Measurements from ENCODE around the gene PHOSPHO2.

PHOSPHO2 gene

DNA sequence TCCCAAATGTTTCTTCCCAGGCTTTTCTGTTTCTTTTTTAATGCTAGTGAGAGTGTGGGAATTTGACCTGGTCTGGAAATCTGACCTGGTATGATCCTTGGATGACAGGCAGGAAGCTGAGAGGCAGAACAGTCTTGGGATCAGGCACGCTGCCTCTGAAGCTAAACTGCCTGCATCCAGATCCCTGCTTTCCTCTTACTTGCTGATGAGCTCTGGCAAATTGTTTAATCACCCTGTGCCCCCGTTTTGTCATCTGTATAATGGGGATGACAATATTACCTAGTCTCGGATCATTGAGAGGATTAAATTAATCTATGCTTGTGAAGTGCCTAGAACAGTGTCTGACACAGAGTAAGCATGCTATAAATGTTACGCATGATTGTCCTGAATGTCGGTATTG is 42.6 kb downstream of the PHOSPHO2 start:
- H3K9me3 ChIP-seq (ENCODE audit: insufficient read depth, low read length) = no peaks in the 10 kb centered on the region
- H3K4me2 ChIP-seq (ENCODE audit: low read length) = peak overlapping the region; percentile 5; the same call in 1 of the 2 replicates
- peaks cover 29% of the 10 kb centered on the region for H3K4me1 ChIP-seq (ENCODE audit: low read length)
- H3K4me3 ChIP-seq (ENCODE audit: low read length) = no peak overlapping the region
- peaks cover 10% of the 10 kb centered on the region for H4K20me1 ChIP-seq (ENCODE audit: insufficient read depth, low read length)
- no peaks in the 10 kb centered on the region for H3K27me3 ChIP-seq (ENCODE audit: low read depth, low read length)
- H3K36me3 ChIP-seq (replicated peaks; ENCODE audit: low read depth, low read length) = peaks cover 20% of the 10 kb centered on the region
- H3K27ac ChIP-seq (ENCODE audit: low read length) = no peak overlapping the region
- H3K9ac ChIP-seq (ENCODE audit: low read length) = no peak overlapping the region
- peaks cover 55% of the 10 kb centered on the region for H3K79me2 ChIP-seq (ENCODE audit: low read length)
- TF ChIP-seq, protein P1, sequence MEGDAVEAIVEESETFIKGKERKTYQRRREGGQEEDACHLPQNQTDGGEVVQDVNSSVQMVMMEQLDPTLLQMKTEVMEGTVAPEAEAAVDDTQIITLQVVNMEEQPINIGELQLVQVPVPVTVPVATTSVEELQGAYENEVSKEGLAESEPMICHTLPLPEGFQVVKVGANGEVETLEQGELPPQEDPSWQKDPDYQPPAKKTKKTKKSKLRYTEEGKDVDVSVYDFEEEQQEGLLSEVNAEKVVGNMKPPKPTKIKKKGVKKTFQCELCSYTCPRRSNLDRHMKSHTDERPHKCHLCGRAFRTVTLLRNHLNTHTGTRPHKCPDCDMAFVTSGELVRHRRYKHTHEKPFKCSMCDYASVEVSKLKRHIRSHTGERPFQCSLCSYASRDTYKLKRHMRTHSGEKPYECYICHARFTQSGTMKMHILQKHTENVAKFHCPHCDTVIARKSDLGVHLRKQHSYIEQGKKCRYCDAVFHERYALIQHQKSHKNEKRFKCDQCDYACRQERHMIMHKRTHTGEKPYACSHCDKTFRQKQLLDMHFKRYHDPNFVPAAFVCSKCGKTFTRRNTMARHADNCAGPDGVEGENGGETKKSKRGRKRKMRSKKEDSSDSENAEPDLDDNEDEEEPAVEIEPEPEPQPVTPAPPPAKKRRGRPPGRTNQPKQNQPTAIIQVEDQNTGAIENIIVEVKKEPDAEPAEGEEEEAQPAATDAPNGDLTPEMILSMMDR (IDR thresholded peaks at IDR 0.05; ENCODE audit: low read depth, low read length) = no peak
- no peak for TF ChIP-seq EZH2phosphoT487 (IDR thresholded peaks at IDR 0.05; ENCODE audit: low read depth)
- H2AFZ ChIP-seq (ENCODE audit: low read depth, low read length) = no peak overlapping the region

DNA sequence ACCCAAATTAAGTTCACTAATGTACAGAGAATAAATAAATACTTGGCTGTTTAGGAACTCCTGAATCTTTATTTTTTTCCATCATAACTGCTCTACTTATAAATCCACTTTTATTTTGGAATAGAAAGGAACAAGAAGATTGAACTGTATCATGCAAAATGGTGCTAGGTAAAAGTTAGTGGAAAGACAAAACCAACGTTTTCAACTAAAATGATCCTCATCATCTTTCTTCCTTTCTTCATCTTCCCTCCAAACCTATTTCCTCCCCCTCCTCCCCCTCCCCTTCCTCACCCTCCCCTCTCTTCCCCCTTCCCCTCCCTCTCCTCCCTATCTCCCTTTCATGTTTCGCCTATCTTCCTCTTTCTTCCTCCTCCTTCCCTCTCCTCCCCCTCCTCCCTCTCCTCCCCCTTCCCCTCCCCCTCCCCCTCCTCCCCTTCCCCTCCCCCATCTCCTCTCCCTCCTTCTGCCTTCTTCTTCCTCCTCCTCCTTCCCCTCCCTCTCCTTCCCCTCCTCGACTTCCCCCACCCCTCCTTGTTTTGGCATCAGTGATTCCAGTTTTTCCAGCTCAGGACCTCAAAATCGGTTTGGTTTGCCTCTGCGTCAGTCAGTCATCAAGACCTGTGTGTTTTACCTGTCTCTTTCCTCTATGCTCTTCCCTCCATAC is 44.4 kb downstream of the PHOSPHO2 start:
- Histone ChIP-seq H3K79me2 (ENCODE audit: low read length) (peaks cover 66% of the 10 kb centered on the region), H3K4me2 (ENCODE audit: low read length) (no peak overlapping the region), H3K36me3 (replicated peaks; ENCODE audit: low read depth, low read length) (peaks cover 31% of the 10 kb centered on the region), H3K27me3 (ENCODE audit: low read depth, low read length) (no peaks in the 10 kb centered on the region), H3K9me3 (ENCODE audit: insufficient read depth, low read length) (no peaks in the 10 kb centered on the region), H4K20me1 (ENCODE audit: insufficient read depth, low read length) (peaks cover 10% of the 10 kb centered on the region), H3K27ac (ENCODE audit: low read length) (no peak overlapping the region), H2AFZ (ENCODE audit: low read depth, low read length) (no peak overlapping the region), H3K4me1 (ENCODE audit: low read length) (peaks cover 21% of the 10 kb centered on the region), H3K4me3 (ENCODE audit: low read length) (no peak overlapping the region), H3K9ac (ENCODE audit: low read length) (no peak overlapping the region)
- no peak for TF ChIP-seq EZH2phosphoT487 (IDR thresholded peaks at IDR 0.05; ENCODE audit: low read depth)
- TF ChIP-seq, protein P1 (IDR thresholded peaks at IDR 0.05; ENCODE audit: low read depth, low read length) = no peak

DNA sequence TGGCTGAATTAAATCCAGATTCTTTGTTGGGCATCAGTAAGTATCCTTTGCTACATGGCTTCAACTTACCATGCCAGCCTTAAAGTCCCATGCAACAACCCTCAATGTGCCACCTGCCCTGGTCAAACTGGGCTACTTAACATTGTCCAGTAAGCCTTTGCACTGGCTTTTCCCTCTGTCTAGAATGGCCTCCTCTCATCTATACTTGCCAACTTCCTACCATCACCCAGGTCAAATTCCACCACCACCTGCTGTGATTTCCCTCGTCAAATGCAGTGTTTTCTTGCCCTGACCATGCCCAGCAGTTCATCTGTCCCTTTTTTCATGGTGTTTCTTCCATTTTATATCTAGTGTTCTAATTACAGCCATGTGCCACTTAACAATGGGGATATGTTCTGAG is 45.1 kb downstream of the PHOSPHO2 start:
- H3K9me3 ChIP-seq (ENCODE audit: insufficient read depth, low read length) = no peaks in the 10 kb centered on the region
- H3K36me3 ChIP-seq (replicated peaks; ENCODE audit: low read depth, low read length) = peaks cover 36% of the 10 kb centered on the region
- no peak overlapping the region for H3K27ac ChIP-seq (ENCODE audit: low read length)
- no peaks in the 10 kb centered on the region for H3K27me3 ChIP-seq (ENCODE audit: low read depth, low read length)
- H3K9ac ChIP-seq (ENCODE audit: low read length) = no peak overlapping the region
- H2AFZ ChIP-seq (ENCODE audit: low read depth, low read length) = no peak overlapping the region
- H4K20me1 ChIP-seq (ENCODE audit: insufficient read depth, low read length) = peaks cover 10% of the 10 kb centered on the region
- no peak for TF ChIP-seq EZH2phosphoT487 (IDR thresholded peaks at IDR 0.05; ENCODE audit: low read depth)
- TF ChIP-seq, protein P1 (IDR thresholded peaks at IDR 0.05; ENCODE audit: low read depth, low read length) = no peak
- H3K4me1 ChIP-seq (ENCODE audit: low read length) = peaks cover 21% of the 10 kb centered on the region
- H3K79me2 ChIP-seq (ENCODE audit: low read length) = peaks cover 60% of the 10 kb centered on the region
- no peak overlapping the region for H3K4me2 ChIP-seq (ENCODE audit: low read length)
- H3K4me3 ChIP-seq (ENCODE audit: low read length) = no peak overlapping the region

DNA sequence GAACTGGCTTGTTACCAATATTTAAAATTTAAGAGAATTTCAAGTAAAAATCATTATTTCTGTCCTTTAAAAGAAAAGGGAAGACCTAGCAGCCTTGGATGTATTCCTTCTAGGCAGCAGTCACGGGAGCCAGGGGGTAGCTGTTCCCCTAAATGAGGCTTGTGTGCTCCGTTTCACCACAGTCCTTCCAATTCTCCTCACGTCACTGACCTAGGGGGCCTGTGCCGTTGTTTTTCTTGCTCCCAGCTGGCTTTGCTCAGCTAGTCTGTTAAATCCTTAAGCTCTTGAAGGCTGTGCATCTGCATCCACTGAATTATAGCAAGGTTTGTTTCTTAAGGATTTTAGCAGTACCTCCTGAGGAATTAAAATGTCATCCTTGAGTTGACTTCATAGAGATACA is 49.3 kb downstream of the PHOSPHO2 start:
- Histone ChIP-seq H3K27ac (ENCODE audit: low read length) (no peak overlapping the region), H3K4me3 (ENCODE audit: low read length) (no peak overlapping the region), H3K36me3 (replicated peaks; ENCODE audit: low read depth, low read length) (peaks cover 37% of the 10 kb centered on the region), H4K20me1 (ENCODE audit: insufficient read depth, low read length) (peaks cover 10% of the 10 kb centered on the region), H3K4me1 (ENCODE audit: low read length) (no peaks in the 10 kb centered on the region), H3K4me2 (ENCODE audit: low read length) (no peak overlapping the region), H2AFZ (ENCODE audit: low read depth, low read length) (no peak overlapping the region), H3K9ac (ENCODE audit: low read length) (no peak overlapping the region), H3K27me3 (ENCODE audit: low read depth, low read length) (no peaks in the 10 kb centered on the region), H3K9me3 (ENCODE audit: insufficient read depth, low read length) (no peaks in the 10 kb centered on the region), H3K79me2 (ENCODE audit: low read length) (peaks cover 23% of the 10 kb centered on the region)
- no peak for TF ChIP-seq EZH2phosphoT487 (IDR thresholded peaks at IDR 0.05; ENCODE audit: low read depth)
- TF ChIP-seq, protein P1 (IDR thresholded peaks at IDR 0.05; ENCODE audit: low read depth, low read length) = no peak

Measured in OCI-LY3 (cell line).